MM.1S (cell line): ENCODE measurements around the gene BACH2.

ENCODE experiments used
- DNase-seq: peaks from one replicate; pipeline ENCODE4 v3.0.0-alpha.2; 2015
- H2AFZ ChIP-seq: fragments of 300-600 bp; sonication (generic); 2 replicates; pipeline ENCODE4 v1.6.0; 2016; ENCODE audit warnings: antibody characterized with exemption, low read length
- H3F3A ChIP-seq: fragments of 300-600 bp; sonication (generic); 2 replicates; pipeline ENCODE4 v1.6.1; 2016; ENCODE audit warnings: mild to moderate bottlenecking, antibody characterized with exemption, low read length, moderate library complexity, mixed read lengths; ENCODE audit not compliant: insufficient read depth
- H3K27ac ChIP-seq: fragments of 300-600 bp; sonication (generic); 2 replicates; pipeline ENCODE4 v1.5.1; 2016; ENCODE audit warnings: mild to moderate bottlenecking, low read length
- H3K27me3 ChIP-seq: fragments of 300-600 bp; sonication (generic); replicated peaks from 2 replicates; pipeline ENCODE4 v1.6.0; 2016; ENCODE audit warnings: low read length; ENCODE audit not compliant: insufficient read depth
- H3K36me3 ChIP-seq: fragments of 300-600 bp; sonication (generic); replicated peaks from 2 replicates; pipeline ENCODE4 v1.6.1; 2016; ENCODE audit warnings: mild to moderate bottlenecking, low read length, mixed read lengths; ENCODE audit not compliant: insufficient read depth
- H3K4me1 ChIP-seq: fragments of 300-600 bp; sonication (generic); 2 replicates; pipeline ENCODE4 v1.6.1; 2016; ENCODE audit warnings: low read length, mixed read lengths
- H3K4me2 ChIP-seq: fragments of 300-600 bp; sonication (generic); 2 replicates; pipeline ENCODE4 v1.6.0; 2016; ENCODE audit warnings: low read depth, low read length
- H3K4me3 ChIP-seq: fragments of 300-600 bp; sonication (generic); 2 replicates; pipeline ENCODE4 v1.5.1; 2016; ENCODE audit warnings: low read length, mixed read lengths
- H3K79me2 ChIP-seq: fragments of 300-600 bp; sonication (generic); 2 replicates; pipeline ENCODE4 v1.6.1; 2016; ENCODE audit warnings: mixed run types, low read length, mixed read lengths
- H3K9ac ChIP-seq: fragments of 300-600 bp; sonication (generic); 2 replicates; pipeline ENCODE4 v1.6.1; 2016; ENCODE audit warnings: low read length, mixed read lengths
- H3K9me2 ChIP-seq: fragments of 300-600 bp; sonication (generic); replicated peaks from 2 replicates; pipeline ENCODE4 v1.6.1; 2016; ENCODE audit warnings: mild to moderate bottlenecking, low read length, mixed read lengths; ENCODE audit not compliant: insufficient read depth
- H3K9me3 ChIP-seq: fragments of 300-600 bp; sonication (generic); replicated peaks from 2 replicates; pipeline ENCODE4 v1.6.1; 2016; ENCODE audit warnings: mild to moderate bottlenecking, low read length, mixed read lengths; ENCODE audit not compliant: insufficient read depth
- H4K20me1 ChIP-seq: fragments of 300-600 bp; sonication (generic); 2 replicates; pipeline ENCODE4 v1.6.1; 2016; ENCODE audit warnings: mild to moderate bottlenecking, low read length, moderate library complexity, mixed read lengths; ENCODE audit not compliant: insufficient read depth
- CTCF ChIP-seq: fragments of 300-600 bp; sonication (generic); IDR thresholded peaks from 2 replicates; pipeline ENCODE4 v1.5.1; 2016; ENCODE audit warnings: antibody characterized with exemption, low read length, mixed read lengths
- EZH2 ChIP-seq: fragments of 300-600 bp; sonication (generic); optimal IDR thresholded peaks from 2 replicates; pipeline ENCODE3; 2017; ENCODE audit warnings: low read depth, mild to moderate bottlenecking, antibody characterized with exemption, low read length, mixed read lengths
- EZH2phosphoT487 ChIP-seq: fragments of 300-600 bp; sonication (generic); IDR thresholded peaks from 2 replicates; pipeline ENCODE4 v1.6.1; 2018; ENCODE audit warnings: antibody characterized with exemption, low read length

The BACH2 gene

DNA sequence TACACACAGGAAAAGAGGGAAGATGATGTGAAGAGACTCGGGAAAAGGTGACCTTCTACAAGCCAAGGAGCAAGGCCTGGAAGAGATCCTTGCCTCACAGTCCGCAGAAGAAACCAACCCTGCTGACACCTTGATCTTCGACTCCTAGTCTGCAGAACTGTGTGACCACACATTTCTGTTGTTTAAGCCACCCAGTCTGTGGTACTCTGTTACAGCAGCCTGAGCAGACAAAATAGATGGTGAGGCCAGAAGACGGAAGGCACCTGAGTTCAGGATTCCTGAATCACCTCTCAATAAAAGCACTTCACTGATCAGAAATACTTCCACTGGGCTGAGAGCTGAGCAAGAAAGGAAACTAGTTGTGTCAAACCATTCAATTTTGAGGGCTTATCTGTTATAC, 103.3 kb downstream of the BACH2 start:
- H4K20me1 ChIP-seq: no peaks in the 10 kb centered on the region
- peaks cover 17% of the 10 kb centered on the region for H3K4me1 ChIP-seq
- no peak overlapping the region for H3K9ac ChIP-seq
- H3K4me2 ChIP-seq: no peak overlapping the region
- H3K9me2 ChIP-seq: no peaks in the 10 kb centered on the region
- H3K36me3 ChIP-seq: no peaks in the 10 kb centered on the region
- H3K27me3 ChIP-seq: no peaks in the 10 kb centered on the region
- no peaks in the 10 kb centered on the region for H3K9me3 ChIP-seq
- H3K4me3 ChIP-seq: no peak overlapping the region
- H3F3A ChIP-seq: peaks cover 11% of the 10 kb centered on the region; the same call in 1 of the 2 replicates
- no peak overlapping the region for H2AFZ ChIP-seq
- H3K27ac ChIP-seq: no peak overlapping the region
- no peaks in the 10 kb centered on the region for H3K79me2 ChIP-seq
- no peak for TF ChIP-seq EZH2phosphoT487
- TF ChIP-seq CTCF: no peak
- no peak for TF ChIP-seq EZH2
- DNase-seq: no peak

- no peak overlapping the region for H2AFZ ChIP-seq
- peaks cover 17% of the 10 kb centered on the region for H3K4me1 ChIP-seq
- no peaks in the 10 kb centered on the region for H3K9me3 ChIP-seq
- DNase-seq: no peak
- H4K20me1 ChIP-seq: no peaks in the 10 kb centered on the region
- no peaks in the 10 kb centered on the region for H3K36me3 ChIP-seq
- H3K4me3 ChIP-seq: no peak overlapping the region
- no peak overlapping the region for H3K9ac ChIP-seq
- H3K79me2 ChIP-seq: no peaks in the 10 kb centered on the region
- TF ChIP-seq EZH2phosphoT487: no peak
- no peak for TF ChIP-seq CTCF
- TF ChIP-seq EZH2: no peak
- H3K4me2 ChIP-seq: no peak overlapping the region
- no peak overlapping the region for H3K27ac ChIP-seq
- no peaks in the 10 kb centered on the region for H3K9me2 ChIP-seq
- no peaks in the 10 kb centered on the region for H3K27me3 ChIP-seq
- H3F3A ChIP-seq: peaks cover 11% of the 10 kb centered on the region; the same call in 1 of the 2 replicates
Observed at GRCh38 chr6:90192857-90193256, 103.8 kb downstream of the BACH2 start.

- Histone ChIP-seq H3K36me3 (no peaks in the 10 kb centered on the region), H4K20me1 (no peaks in the 10 kb centered on the region), H3K4me3 (peak overlapping the region; percentile 13; the same call in 1 of the 2 replicates), H3K4me2 (peak overlapping the region; percentile 44), H3K27me3 (no peaks in the 10 kb centered on the region), H3K4me1 (peaks cover 20% of the 10 kb centered on the region), H3K9ac (no peak overlapping the region), H3K79me2 (no peaks in the 10 kb centered on the region), H3K9me2 (no peaks in the 10 kb centered on the region), H3F3A (peaks cover 11% of the 10 kb centered on the region; the same call in 1 of the 2 replicates), H3K27ac (peak overlapping the region; percentile 3; the same call in 1 of the 2 replicates), H2AFZ (no peak overlapping the region), H3K9me3 (no peaks in the 10 kb centered on the region)
- TF ChIP-seq CTCF: no peak
- TF ChIP-seq EZH2phosphoT487: no peak
- TF ChIP-seq EZH2: no peak
- DNase-seq: peak; percentile 54
Observed at GRCh38 chr6:90190752-90191395, 105.8 kb downstream of the BACH2 start.
